HCT116 (cell line): Measurements from ENCODE around the gene GNG2. TPM values are rescaled to one million over a fixed set of nuclear protein-coding genes. Genes with fewer than 3 reads are reported as not detected.

Experiments
- ATAC-seq: fragments of 200-7000 bp; cut with Tn5 transposase; 2 replicates; pipeline ENCODE4 v1.9.1; 2020; ENCODE audit warnings: mild to moderate bottlenecking, moderate library complexity
- BruUV-seq: library from RNA; stranded (reverse); fragments of 400-500 nt; replicated peaks from 2 replicates; lab custom pipeline; 2021; lab: Mats Ljungman, UMichigan
- CTCF ChIA-PET: fragments of 300-600 bp; sonication (Branson Sonifier 250); formaldehyde crosslinking; loops from one replicate; lab custom pipeline; 2021; ENCODE audit warnings: antibody characterized with exemption; lab: Charles Lee
- POLR2A ChIA-PET: fragments of 300-600, 350-600 bp; sonication (Branson Sonifier 250); formaldehyde crosslinking; loops from one replicate; lab custom pipeline; 2021; ENCODE audit warnings: antibody characterized with exemption; lab: Charles Lee
- RAD21 ChIA-PET, 2 experiments: fragments of 300-600 bp; sonication (Branson Sonifier 250); formaldehyde crosslinking; loops; one replicate each; lab custom pipeline; 2023; ENCODE audit warnings: low total read pairs in 2 of 2; ENCODE audit not compliant: uncharacterized antibody in 2 of 2, unreplicated experiment in 2 of 2, low non-redundant PET in 1 of 2; lab: Charles Lee
- DNase-seq: peaks from one replicate; pipeline ENCODE4 v3.0.0-alpha.2; 2010; ENCODE audit warnings: low read depth, low spot score
- H2AFZ ChIP-seq: fragments of 200-600 bp; shearing (Covaris generic), sonication (generic); 2 replicates; pipeline ENCODE4 v1.6.1; 2017; ENCODE audit warnings: low read depth, mixed run types, mixed read lengths, antibody characterized with exemption, low read length; ENCODE audit not compliant: poor library complexity, severe bottlenecking
- H3K27ac ChIP-seq: 2 replicates; pipeline ENCODE4 v1.5.1; 2012; ENCODE audit warnings: low read depth, low read length
- H3K27me3 ChIP-seq: fragments of 200-600 bp; sonication (generic); 2 replicates; pipeline ENCODE4 v1.6.1; 2016; ENCODE audit warnings: mixed run types, low read length, mixed read lengths; ENCODE audit not compliant: insufficient read depth
- H3K36me3 ChIP-seq, 2 experiments: fragments of 200-500 bp in 1 of 2; fragments of 200-600 bp in 1 of 2; sonication (Bioruptor generic) in 1 of 2; sonication (generic) in 1 of 2; 2 replicates each; pipeline versions ENCODE4 v1.5.1 to v1.6.1; 2014 to 2016; ENCODE audit warnings: low read length in 2 of 2, inconsistent platforms in 1 of 2, mixed read lengths in 1 of 2, mixed run types in 1 of 2; ENCODE audit not compliant: insufficient read depth in 2 of 2, control insufficient read depth in 1 of 2
- H3K4me1 ChIP-seq, 2 experiments: fragments of 200-600 bp in 1 of 2; sonication (generic) in 1 of 2; 2 replicates each; pipeline versions ENCODE4 v1.5.1 to v1.6.1; 2012 to 2017; ENCODE audit warnings: low read length in 2 of 2, inconsistent platforms in 1 of 2, mild to moderate bottlenecking in 1 of 2, mixed read lengths in 1 of 2, mixed run types in 1 of 2, moderate library complexity in 1 of 2; ENCODE audit not compliant: insufficient read depth in 2 of 2, control insufficient read depth in 1 of 2
- H3K4me2 ChIP-seq: fragments of 200-600 bp; sonication (generic); 2 replicates; pipeline ENCODE4 v1.6.1; 2017; ENCODE audit warnings: mixed run types, low read length, mixed read lengths
- H3K4me3 ChIP-seq, 2 experiments: fragments of 200-600 bp in 1 of 2; sonication (generic) in 1 of 2; replicated peaks in 1 of 2; 2 replicates each; pipeline ENCODE4 v1.5.1; 2011 to 2016; ENCODE audit warnings: low read length in 2 of 2, control low read depth in 1 of 2, low read depth in 1 of 2, mild to moderate bottlenecking in 1 of 2, mixed read lengths in 1 of 2, mixed run types in 1 of 2
- H3K79me2 ChIP-seq: fragments of 200-600 bp; sonication (generic); 2 replicates; pipeline ENCODE4 v1.6.1; 2017; ENCODE audit warnings: mild to moderate bottlenecking, mixed run types, low read length, moderate library complexity, mixed read lengths; ENCODE audit not compliant: insufficient read depth
- H3K9ac ChIP-seq: fragments of 200-600 bp; sonication (generic); 2 replicates; pipeline ENCODE4 v1.6.1; 2016; ENCODE audit warnings: low read length, mixed read lengths
- H3K9me2 ChIP-seq: fragments of 200-600 bp; sonication (generic), shearing (Covaris generic); 2 replicates; pipeline ENCODE4 v1.6.1; 2017; ENCODE audit warnings: mixed run types, mild to moderate bottlenecking, moderate library complexity; ENCODE audit not compliant: insufficient read depth
- H3K9me3 ChIP-seq, 2 experiments: fragments of 200-500 bp in 1 of 2; fragments of 200-600 bp in 1 of 2; sonication (Bioruptor generic) in 1 of 2; sonication (generic) in 1 of 2; 2 replicates each; pipeline ENCODE4 v1.6.1; 2014 to 2017; ENCODE audit warnings: low read length in 2 of 2, mixed read lengths in 2 of 2, inconsistent platforms in 1 of 2, low read depth in 1 of 2, mild to moderate bottlenecking in 1 of 2, mixed run types in 1 of 2, moderate library complexity in 1 of 2; ENCODE audit not compliant: control insufficient read depth in 1 of 2, insufficient read depth in 1 of 2
- H4K20me1 ChIP-seq: fragments of 200-600 bp; sonication (generic), shearing (Covaris generic); 2 replicates; pipeline ENCODE4 v1.6.1; 2017; ENCODE audit warnings: mixed run types, mild to moderate bottlenecking, moderate library complexity; ENCODE audit not compliant: insufficient read depth
- ATF3 ChIP-seq: IDR thresholded peaks from 2 replicates; pipeline ENCODE4 v1.6.1; 2012
- CBX3 ChIP-seq: IDR thresholded peaks from 2 replicates; pipeline ENCODE4 v1.6.1; 2012; ENCODE audit warnings: low read depth
- CEBPB ChIP-seq: IDR thresholded peaks from 2 replicates; pipeline ENCODE4 v1.6.1; 2012; ENCODE audit warnings: low read depth
- ELF1 ChIP-seq: IDR thresholded peaks from 2 replicates; pipeline ENCODE4 v1.6.1; 2012; ENCODE audit warnings: low read depth, borderline replicate concordance
- EZH2phosphoT487 ChIP-seq: fragments of 200-600 bp; IDR thresholded peaks from 2 replicates; pipeline ENCODE4 v1.6.1; 2018; ENCODE audit warnings: antibody characterized with exemption, borderline replicate concordance
- FOSL1 ChIP-seq: IDR thresholded peaks from 2 replicates; pipeline ENCODE4 v1.6.1; 2012; ENCODE audit warnings: low read depth
- POLR2A ChIP-seq: IDR thresholded peaks from 2 replicates; pipeline ENCODE4 v1.7.0; 2011; ENCODE audit warnings: borderline replicate concordance; ENCODE audit not compliant: insufficient read depth, insufficient read length; ENCODE audit errors: extremely low read depth
- POLR2AphosphoS5 ChIP-seq: IDR thresholded peaks from 2 replicates; pipeline ENCODE4 v1.6.1; 2011; ENCODE audit warnings: mild to moderate bottlenecking, low read depth, low read length, moderate library complexity
- RAD21 ChIP-seq: IDR thresholded peaks from 2 replicates; pipeline ENCODE4 v1.6.1; 2012; ENCODE audit warnings: low read depth, mild to moderate bottlenecking
- SP1 ChIP-seq: IDR thresholded peaks from 2 replicates; pipeline ENCODE4 v1.6.1; 2012; ENCODE audit warnings: low read depth
- TCF7L2 ChIP-seq: IDR thresholded peaks from 2 replicates; pipeline ENCODE4 v1.7.0; 2011; ENCODE audit warnings: borderline replicate concordance, inconsistent platforms; ENCODE audit not compliant: insufficient read depth, insufficient read length; ENCODE audit errors: extremely low read depth
- YY1 ChIP-seq: IDR thresholded peaks from 2 replicates; pipeline ENCODE4 v1.6.1; 2011; ENCODE audit warnings: low read length, low read depth, moderate library complexity, mild to moderate bottlenecking; ENCODE audit not compliant: insufficient replicate concordance; ENCODE audit errors: extremely low read depth
- ZBTB33 ChIP-seq: IDR thresholded peaks from 2 replicates; pipeline ENCODE4 v1.6.1; 2011; ENCODE audit warnings: mild to moderate bottlenecking, low read length, moderate library complexity; ENCODE audit not compliant: insufficient replicate concordance; ENCODE audit errors: extremely low read depth
- intact Hi-C: fragments of 100-400 bp; cut with micrococcal nuclease; formaldehyde crosslinking; loops from 2 replicates; pipeline ENCODE4 v1.10.0; 2022
- total RNA-seq: library from RNA; stranded (reverse); gene quantifications from one replicate; pipeline ENCODE4 v1.2.1, GENCODE V29; 2021; ENCODE audit not compliant: unreplicated experiment
- TF ChIP-seq, protein P1 (sequence below), 3 experiments: fragments of 200-600 bp in 1 of 3; sonication (generic) in 1 of 3; IDR thresholded peaks in 2 of 3; conservative IDR thresholded peaks in 1 of 3; 2 replicates each; pipeline ENCODE4 v1.5.1; 2012 to 2017; ENCODE audit warnings: low read depth in 2 of 3, low read length in 2 of 3, antibody characterized with exemption in 1 of 3, borderline replicate concordance in 1 of 3, control low read depth in 1 of 3, mild to moderate bottlenecking in 1 of 3, mixed read lengths in 1 of 3, mixed run types in 1 of 3, moderate library complexity in 1 of 3; ENCODE audit not compliant: insufficient read depth in 1 of 3

The GNG2 gene
- total RNA-seq, 1 experiment from 2014 or later, result 0.74 TPM

GRCh38 chr14:51993285-51993920 lies 133.0 kb downstream of the GNG2 start (continued):
- TF ChIP-seq, protein P1, sequence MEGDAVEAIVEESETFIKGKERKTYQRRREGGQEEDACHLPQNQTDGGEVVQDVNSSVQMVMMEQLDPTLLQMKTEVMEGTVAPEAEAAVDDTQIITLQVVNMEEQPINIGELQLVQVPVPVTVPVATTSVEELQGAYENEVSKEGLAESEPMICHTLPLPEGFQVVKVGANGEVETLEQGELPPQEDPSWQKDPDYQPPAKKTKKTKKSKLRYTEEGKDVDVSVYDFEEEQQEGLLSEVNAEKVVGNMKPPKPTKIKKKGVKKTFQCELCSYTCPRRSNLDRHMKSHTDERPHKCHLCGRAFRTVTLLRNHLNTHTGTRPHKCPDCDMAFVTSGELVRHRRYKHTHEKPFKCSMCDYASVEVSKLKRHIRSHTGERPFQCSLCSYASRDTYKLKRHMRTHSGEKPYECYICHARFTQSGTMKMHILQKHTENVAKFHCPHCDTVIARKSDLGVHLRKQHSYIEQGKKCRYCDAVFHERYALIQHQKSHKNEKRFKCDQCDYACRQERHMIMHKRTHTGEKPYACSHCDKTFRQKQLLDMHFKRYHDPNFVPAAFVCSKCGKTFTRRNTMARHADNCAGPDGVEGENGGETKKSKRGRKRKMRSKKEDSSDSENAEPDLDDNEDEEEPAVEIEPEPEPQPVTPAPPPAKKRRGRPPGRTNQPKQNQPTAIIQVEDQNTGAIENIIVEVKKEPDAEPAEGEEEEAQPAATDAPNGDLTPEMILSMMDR (IDR thresholded peaks at IDR 0.05 in 2 of 3, conservative IDR thresholded peaks at IDR 0.05 in 1 of 3; ENCODE audit: borderline replicate concordance in 1 of 3, insufficient read depth in 1 of 3, low read depth in 2 of 3, low read length in 2 of 3), result no peak
- no peak for TF ChIP-seq RAD21
- no peak for TF ChIP-seq CBX3
- TF ChIP-seq POLR2A, result no peak

GRCh38 chr14:51996148-51996746 lies 135.8 kb downstream of the GNG2 start:
- Histone ChIP-seq H3K9ac (no peak overlapping the region), H3K79me2 (peaks cover 76% of the 10 kb centered on the region), H3K4me3 (no peak overlapping the region), H3K9me3 (no peaks in the 10 kb centered on the region), H3K27ac (no peak overlapping the region), H3K4me1 (no peaks in the 10 kb centered on the region), H3K4me2 (no peak overlapping the region), H2AFZ (no peak overlapping the region), H3K9me2 (no peaks in the 10 kb centered on the region), H3K36me3 (peaks cover 43 to 68% of the 10 kb centered on the region in 2 experiments), H3K27me3 (no peaks in the 10 kb centered on the region), H4K20me1 (0 out of 2 replicates have a peak, but pooled peaks cover 9% of the 10 kb centered on the region)
- RAD21 ChIA-PET, result no interaction called here
- DNase-seq, result no peak
- intact Hi-C loops, result loop anchor here (1.0 to 5.0 kb wide), 3 partner anchors 135 to 939 kb away; no protein-coding TSS in a partner anchor
- CTCF ChIA-PET, result interaction anchor here (0.9 to 1.3 kb wide), 4 partner anchors 17 to 136 kb away, joined by 3 to 4 read pairs (median 3); no protein-coding TSS in a partner anchor
- no peak for ATAC-seq
- no TSS peak for BruUV-seq
- POLR2A ChIA-PET, result interaction anchor here (1.0 kb wide), 1 partner anchor 10 kb away, joined by 3 read pairs; no protein-coding TSS in a partner anchor
- TF ChIP-seq ZBTB33, result no peak
- TF ChIP-seq TCF7L2, result no peak
- TF ChIP-seq EZH2phosphoT487, result no peak
- TF ChIP-seq CEBPB, result no peak
- TF ChIP-seq, protein P1 (IDR thresholded peaks at IDR 0.05 in 2 of 3, conservative IDR thresholded peaks at IDR 0.05 in 1 of 3; ENCODE audit: borderline replicate concordance in 1 of 3, insufficient read depth in 1 of 3, low read depth in 2 of 3, low read length in 2 of 3), result peak in 2 of 3 experiments; percentile 27 to 61; a peak in 3 of 6 replicates
- TF ChIP-seq ATF3, result no peak
- TF ChIP-seq ELF1, result no peak
- no peak for TF ChIP-seq POLR2AphosphoS5
- TF ChIP-seq CBX3, result no peak
- no peak for TF ChIP-seq YY1
- TF ChIP-seq RAD21, result peak; percentile 37; the same call in 1 of the 2 replicates
- TF ChIP-seq FOSL1, result no peak
- no peak for TF ChIP-seq SP1
